ENCODE data around the gene PERM1.

GRCh38 chr1:1024771-1025699 lies 43.1 kb upstream of the PERM1 start:
- TF ChIP-seq EZH2 (IDR thresholded peaks at IDR 0.05; ENCODE audit: insufficient read depth, poor library complexity, severe bottlenecking) = no peak
- TF ChIP-seq EZH2phosphoT487 (IDR thresholded peaks at IDR 0.05; ENCODE audit: insufficient read depth, low read depth) = no peak

Measured in GM23248 (cell line).